HCT116 (cell line): ENCODE results near the gene ZIC4.

Experiments
- CEBPB ChIP-seq: IDR thresholded peaks from 2 replicates; pipeline ENCODE4 v1.6.1; 2012; ENCODE audit warnings: low read depth
- CTCF ChIP-seq, 3 experiments: fragments of 200-600 bp in 1 of 3; sonication (generic) in 1 of 3; IDR thresholded peaks in 2 of 3; conservative IDR thresholded peaks in 1 of 3; 2 replicates each; pipeline ENCODE4 v1.5.1; 2012 to 2017; ENCODE audit warnings: low read depth in 2 of 3, low read length in 2 of 3, antibody characterized with exemption in 1 of 3, borderline replicate concordance in 1 of 3, control low read depth in 1 of 3, mild to moderate bottlenecking in 1 of 3, mixed read lengths in 1 of 3, mixed run types in 1 of 3, moderate library complexity in 1 of 3; ENCODE audit not compliant: insufficient read depth in 1 of 3
- ELF1 ChIP-seq: IDR thresholded peaks from 2 replicates; pipeline ENCODE4 v1.6.1; 2012; ENCODE audit warnings: low read depth, borderline replicate concordance
- EZH2 ChIP-seq: fragments of 200-600 bp; sonication (generic); IDR thresholded peaks from 2 replicates; pipeline ENCODE4 v1.6.1; 2017; ENCODE audit warnings: antibody characterized with exemption, mixed run types
- EZH2phosphoT487 ChIP-seq: fragments of 200-600 bp; IDR thresholded peaks from 2 replicates; pipeline ENCODE4 v1.6.1; 2018; ENCODE audit warnings: antibody characterized with exemption, borderline replicate concordance
- JUND ChIP-seq: IDR thresholded peaks from 2 replicates; pipeline ENCODE4 v1.6.1; 2012
- POLR2A ChIP-seq: IDR thresholded peaks from 2 replicates; pipeline ENCODE4 v1.7.0; 2011; ENCODE audit warnings: borderline replicate concordance; ENCODE audit not compliant: insufficient read depth, insufficient read length; ENCODE audit errors: extremely low read depth
- POLR2AphosphoS5 ChIP-seq: IDR thresholded peaks from 2 replicates; pipeline ENCODE4 v1.6.1; 2011; ENCODE audit warnings: mild to moderate bottlenecking, low read depth, low read length, moderate library complexity
- SP1 ChIP-seq: IDR thresholded peaks from 2 replicates; pipeline ENCODE4 v1.6.1; 2012; ENCODE audit warnings: low read depth
- SRF ChIP-seq: IDR thresholded peaks from 2 replicates; pipeline ENCODE4 v1.6.1; 2012; ENCODE audit warnings: low read depth
- ZNF274 ChIP-seq: fragments of 200-500 bp; sonication (Bioruptor generic); IDR thresholded peaks from 2 replicates; pipeline ENCODE4 v1.6.1; 2014; ENCODE audit warnings: mild to moderate bottlenecking, low read depth, low read length, inconsistent platforms
- TF ChIP-seq, protein P1 (sequence below): IDR thresholded peaks from 2 replicates; pipeline ENCODE4 v1.6.1; 2012

GRCh38 chr3:147369231-147369630 is 37.1 kb downstream of the ZIC4 start:
- no peak for TF ChIP-seq CTCF (IDR thresholded peaks at IDR 0.05 in 2 of 3, conservative IDR thresholded peaks at IDR 0.05 in 1 of 3; ENCODE audit: borderline replicate concordance in 1 of 3, insufficient read depth in 1 of 3, low read depth in 2 of 3, low read length in 2 of 3)
- TF ChIP-seq POLR2AphosphoS5: no peak
- TF ChIP-seq CEBPB: no peak
- TF ChIP-seq JUND: no peak
- no peak for TF ChIP-seq POLR2A
- TF ChIP-seq EZH2phosphoT487: no peak
- TF ChIP-seq ZNF274: no peak
- TF ChIP-seq ELF1: no peak
- TF ChIP-seq, protein P1, sequence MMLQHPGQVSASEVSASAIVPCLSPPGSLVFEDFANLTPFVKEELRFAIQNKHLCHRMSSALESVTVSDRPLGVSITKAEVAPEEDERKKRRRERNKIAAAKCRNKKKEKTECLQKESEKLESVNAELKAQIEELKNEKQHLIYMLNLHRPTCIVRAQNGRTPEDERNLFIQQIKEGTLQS: no peak
- no peak for TF ChIP-seq SRF
- TF ChIP-seq EZH2: no peak
- TF ChIP-seq SP1: no peak
